ENCODE results near the gene TUBA4A. TPM values are rescaled to one million over a fixed set of nuclear protein-coding genes. Genes with fewer than 3 reads are reported as not detected.

Gene TUBA4A
- total and polyA plus RNA-seq, 7 donors = 291 to 707 (median 556) TPM

GRCh38 chr2:219250049-219250781 lies 3.5 kb downstream of the TUBA4A start:
- Histone ChIP-seq H3K4me3 (peak overlapping the region; percentile 75), H3K36me3 (ENCODE audit: insufficient read depth in 1 of 2, low read depth in 1 of 2) (peaks cover 0 to 55% of the 10 kb centered on the region in 2 donors), H3K9me3 (no peaks in the 10 kb centered on the region), H3K4me1 (peaks cover 54% of the 10 kb centered on the region), H3K27me3 (ENCODE audit: insufficient read depth in 3 of 3, low read length in 2 of 3) (no peaks in the 10 kb centered on the region), H3K27ac (peak overlapping the region; percentile 94)
- ATAC-seq (no peak), DNase-seq (no peak)
- intact Hi-C loops (cut with DNase I) = no loop called here
- no peak for TF ChIP-seq CTCF (IDR thresholded peaks at IDR 0.05)
- WGBS, 3 donors = 59 to 71% (median 66%) methylated on average over 22 of the region's 22 CpGs

GRCh38 chr2:219249203-219249980 lies 4.3 kb downstream of the TUBA4A start:
- Histone ChIP-seq H3K27ac (peak overlapping the region; percentile 94), H3K9me3 (no peaks in the 10 kb centered on the region), H3K4me3 (peak overlapping the region; percentile 75), H3K27me3 (ENCODE audit: insufficient read depth in 3 of 3, low read length in 2 of 3) (no peaks in the 10 kb centered on the region), H3K4me1 (peaks cover 59% of the 10 kb centered on the region), H3K36me3 (ENCODE audit: insufficient read depth in 1 of 2, low read depth in 1 of 2) (peaks cover 0 to 55% of the 10 kb centered on the region in 2 donors)
- TF ChIP-seq CTCF (IDR thresholded peaks at IDR 0.05) = no peak
- WGBS, 3 donors = 15 to 23% (median 21%) methylated on average over 7 of the region's 7 CpGs
- intact Hi-C loops (cut with DNase I) = loop anchor here in 1 of 2 donors (10.0 kb wide), 1 partner anchor 45 kb away; no protein-coding TSS in a partner anchor
- ATAC-seq = no peak
- peak; percentile 53 to 77 for DNase-seq

- 52 to 69% (median 57%) methylated on average over 2 of the region's 2 CpGs for WGBS, 3 donors
- no peaks in the 10 kb centered on the region for H3K9me3 ChIP-seq
Observed at GRCh38 chr2:219248845-219249202, 4.9 kb downstream of the TUBA4A start.

More at GRCh38 chr2:219248845-219249202, 4.9 kb downstream of the TUBA4A start:
- Histone ChIP-seq H3K4me3 (peak overlapping the region; percentile 75), H3K27me3 (ENCODE audit: insufficient read depth in 3 of 3, low read length in 2 of 3) (no peaks in the 10 kb centered on the region), H3K36me3 (ENCODE audit: insufficient read depth in 1 of 2, low read depth in 1 of 2) (peaks cover 0 to 55% of the 10 kb centered on the region in 2 donors), H3K4me1 (peaks cover 59% of the 10 kb centered on the region), H3K27ac (peak overlapping the region; percentile 94)
- intact Hi-C loops (cut with DNase I) = loop anchor here in 1 of 2 donors (10.0 kb wide), 1 partner anchor 46 kb away; no protein-coding TSS in a partner anchor
- ATAC-seq (no peak), DNase-seq (no peak)
- TF ChIP-seq CTCF (IDR thresholded peaks at IDR 0.05) = no peak
